AG04450 (cell line): Measurements from ENCODE around the gene PGS1. TPM values are rescaled to one million over a fixed set of nuclear protein-coding genes. Genes with fewer than 3 reads are reported as not detected.
"Not testable (repeated sequence)": the region's sequence is repeated elsewhere in the genome, so short reads cannot be mapped to it uniquely, and the experiment has no call there.

Experiments used
- CTCF ChIA-PET: fragments of 300-600, 350-600 bp; formaldehyde crosslinking; extraction: SDS; loops from one replicate; lab custom pipeline; 2022; ENCODE audit warnings: antibody characterized with exemption, inconsistent platforms; lab: Charles Lee
- POLR2A ChIA-PET: fragments of 350-600 bp; formaldehyde crosslinking; extraction: SDS; loops from one replicate; lab custom pipeline; 2021; ENCODE audit warnings: antibody characterized with exemption, inconsistent platforms; lab: Yijun Ruan, JAX
- DNase-seq: peaks from one replicate; pipeline ENCODE4 v3.0.0-alpha.2; 2011; ENCODE audit warnings: low read depth, low spot score
- H3K27ac ChIP-seq: one replicate; pipeline ENCODE4 v1.5.1; 2012; ENCODE audit warnings: low read depth, low read length, control low read depth
- H3K27me3 ChIP-seq: one replicate; pipeline ENCODE4 v1.6.0; 2012; ENCODE audit warnings: low read length; ENCODE audit not compliant: control insufficient read depth, insufficient read depth
- H3K4me3 ChIP-seq: 2 replicates; pipeline ENCODE4 v1.5.1; 2011; ENCODE audit warnings: mild to moderate bottlenecking, low read depth, low read length, control low read depth
- H3K9me3 ChIP-seq: 2 replicates; pipeline ENCODE4 v1.5.1; 2012; ENCODE audit warnings: low read length; ENCODE audit not compliant: control insufficient read depth, insufficient read depth
- polyA minus RNA-seq: library from RNA; depleted of rRNA, polyadenylated mRNA; stranded (reverse); fragments of >200 nt; gene quantifications from 2 replicates; pipeline ENCODE4 v1.2.3, GENCODE V29; 2011; rRNA and poly(A)+ RNA removed
- polyA plus RNA-seq: library from polyadenylated mRNA; depleted of rRNA; stranded (reverse); fragments of >200 nt; gene quantifications from 2 replicates; pipeline ENCODE4 v1.2.3, GENCODE V29; 2011; rRNA removed
- TF ChIP-seq, protein P1 (sequence below): IDR thresholded peaks from 2 replicates; pipeline ENCODE4 v1.5.1; 2011; ENCODE audit warnings: low read depth, low read length, control low read depth, inconsistent platforms

PGS1 gene
- polyA plus RNA-seq (31.0 and 31.7 TPM in 2 replicates), polyA minus RNA-seq (32.8 and 40.5 TPM in 2 replicates)

GRCh38 chr17:78378225-78379130, at the start of gene PGS1:
Gene PGS1, plus strand, starts transcription at chr17:78378649. Its CDS starts 17 bp downstream, at chr17:78378666.
- Histone ChIP-seq H3K27ac (peak within 1 kb of the TSS; percentile 98), H3K9me3 (peaks cover 4% of the 10 kb centered on the region; the same call in 1 of the 2 replicates), H3K4me3 (peak within 1 kb of the TSS; percentile 89), H3K27me3 (no peaks in the 10 kb centered on the region)
- TF ChIP-seq, protein P1, sequence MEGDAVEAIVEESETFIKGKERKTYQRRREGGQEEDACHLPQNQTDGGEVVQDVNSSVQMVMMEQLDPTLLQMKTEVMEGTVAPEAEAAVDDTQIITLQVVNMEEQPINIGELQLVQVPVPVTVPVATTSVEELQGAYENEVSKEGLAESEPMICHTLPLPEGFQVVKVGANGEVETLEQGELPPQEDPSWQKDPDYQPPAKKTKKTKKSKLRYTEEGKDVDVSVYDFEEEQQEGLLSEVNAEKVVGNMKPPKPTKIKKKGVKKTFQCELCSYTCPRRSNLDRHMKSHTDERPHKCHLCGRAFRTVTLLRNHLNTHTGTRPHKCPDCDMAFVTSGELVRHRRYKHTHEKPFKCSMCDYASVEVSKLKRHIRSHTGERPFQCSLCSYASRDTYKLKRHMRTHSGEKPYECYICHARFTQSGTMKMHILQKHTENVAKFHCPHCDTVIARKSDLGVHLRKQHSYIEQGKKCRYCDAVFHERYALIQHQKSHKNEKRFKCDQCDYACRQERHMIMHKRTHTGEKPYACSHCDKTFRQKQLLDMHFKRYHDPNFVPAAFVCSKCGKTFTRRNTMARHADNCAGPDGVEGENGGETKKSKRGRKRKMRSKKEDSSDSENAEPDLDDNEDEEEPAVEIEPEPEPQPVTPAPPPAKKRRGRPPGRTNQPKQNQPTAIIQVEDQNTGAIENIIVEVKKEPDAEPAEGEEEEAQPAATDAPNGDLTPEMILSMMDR, result no peak
- no peak for DNase-seq
- ChIA-PET CTCF (interaction anchor here (2.1 kb wide), 1 partner anchor 17 kb away, joined by 9 read pairs; no protein-coding TSS in a partner anchor), POLR2A (interaction anchor here (0.6 to 1.4 kb wide), 7 partner anchors 9 to 70 kb away, joined by 3 to 6 read pairs (median 4); no protein-coding TSS in a partner anchor)

GRCh38 chr17:78329263-78330059, 49.0 kb upstream of the PGS1 start:
- Histone ChIP-seq H3K27me3 (no peaks in the 10 kb centered on the region), H3K27ac (peak overlapping the region; percentile 89), H3K4me3 (no peak overlapping the region), H3K9me3 (no peaks in the 10 kb centered on the region)
- CTCF ChIA-PET, result interaction anchor here (0.8 to 1.0 kb wide), 2 partner anchors 12 to 40 kb away, joined by 4 to 5 read pairs; no protein-coding TSS in a partner anchor
- POLR2A ChIA-PET, result interaction anchor here (0.7 to 1.5 kb wide), 5 partner anchors 14 to 31 kb away, joined by 3 to 5 read pairs (median 4); partner anchors contain the start of gene SOCS3
- DNase-seq, result no peak
- TF ChIP-seq, protein P1, result no peak

- CTCF ChIA-PET, result interaction anchor here (0.8 kb wide), 1 partner anchor 42 kb away, joined by 5 read pairs; no protein-coding TSS in a partner anchor
- POLR2A ChIA-PET, result interaction anchor here (1.3 to 1.5 kb wide), 2 partner anchors 21 to 25 kb away, joined by 4 to 5 read pairs; no protein-coding TSS in a partner anchor
- TF ChIP-seq, protein P1, result no peak
- H3K27me3 ChIP-seq, result no peaks in the 10 kb centered on the region
- H3K27ac ChIP-seq, result peak overlapping the region; percentile 47
- H3K9me3 ChIP-seq, result no peaks in the 10 kb centered on the region
- DNase-seq, result no peak
- H3K4me3 ChIP-seq, result no peak overlapping the region
Measured at GRCh38 chr17:78330570-78331224, 47.8 kb upstream of the PGS1 start.

GRCh38 chr17:78331355-78331754, 47.1 kb upstream of the PGS1 start:
- CTCF ChIA-PET, result not testable (repeated sequence)

GRCh38 chr17:78332991-78333390, 45.5 kb upstream of the PGS1 start:
- Histone ChIP-seq H3K9me3 (no peaks in the 10 kb centered on the region), H3K27me3 (no peaks in the 10 kb centered on the region), H3K27ac (no peak overlapping the region), H3K4me3 (no peak overlapping the region)
- TF ChIP-seq, protein P1, result no peak
- POLR2A ChIA-PET, result no interaction called here
- DNase-seq, result no peak
- CTCF ChIA-PET, result no interaction called here

More at GRCh38 chr17:78331355-78331754, 47.1 kb upstream of the PGS1 start:
- DNase-seq, H3K27ac ChIP-seq, H3K27me3 ChIP-seq, POLR2A ChIA-PET, H3K4me3 ChIP-seq, H3K9me3 ChIP-seq: not testable (repeated sequence)
